ENCODE data around the gene ZNF296. TPM values are rescaled to one million over a fixed set of nuclear protein-coding genes. Genes with fewer than 3 reads are reported as not detected.

The ZNF296 gene
- total and polyA plus RNA-seq, 2 of the 13 experiments (the other 11 are each of a cell fraction or from before 2014, with no cell fraction given), result 0.26 to 0.62 TPM

GRCh38 chr19:45117167-45117594 lies 40.9 kb upstream of the ZNF296 start:
- BruUV-seq (replicated peaks), result no TSS peak
- FAIRE-seq, result no peak
- H4K20me1 ChIP-seq (ENCODE audit: insufficient read depth, low read length), result peaks cover 19% of the 10 kb centered on the region
- DNase-seq (ENCODE audit: low spot score), result no peak
- no peak overlapping the region for H3K4me2 ChIP-seq (ENCODE audit: low read depth, low read length)
- no peak for ATAC-seq
- no peak for TF ChIP-seq SNRNP70 (IDR thresholded peaks at IDR 0.05; ENCODE audit: low read depth, low read length)
- TF ChIP-seq ZBED4 (CRISPR knock-in tag; IDR thresholded peaks at IDR 0.05; ENCODE audit: borderline replicate concordance), result no peak
- no peak for TF ChIP-seq ZNF672 (CRISPR knock-in tag; IDR thresholded peaks at IDR 0.05)
- no peak for TF ChIP-seq ZNF460 (CRISPR knock-in tag; IDR thresholded peaks at IDR 0.05; ENCODE audit: borderline replicate concordance)
- H3K9ac ChIP-seq (ENCODE audit: insufficient read depth, low read depth, low read length), result no peak overlapping the region
- H3K4me1 ChIP-seq (ENCODE audit: insufficient read depth, low read length), result peaks cover 32% of the 10 kb centered on the region
- intact Hi-C loops (cut with micrococcal nuclease; ENCODE audit: unreplicated experiment) (no loop called here), in situ Hi-C loops (cut with HindIII; ENCODE audit: extremely low pct_ligation_motif_present, low pct_unique_long_range_greater_than_20kb) (no loop called here)
- no peak overlapping the region for H3K27ac ChIP-seq (ENCODE audit: extremely low read length, insufficient read depth, low read length)
- H3K4me3 ChIP-seq (replicated peaks in 1 of 3; ENCODE audit: insufficient read depth in 1 of 3, low read depth in 2 of 3, low read length in 3 of 3), result no peak overlapping the region
- peaks cover 0 to 2% of the 10 kb centered on the region in 2 experiments; a peak in 2 of 5 replicates for H3K36me3 ChIP-seq (replicated peaks in 1 of 2; ENCODE audit: control insufficient read depth in 1 of 2, insufficient read depth in 2 of 2, low read length in 2 of 2)
- peaks cover 78% of the 10 kb centered on the region for H3K79me2 ChIP-seq (ENCODE audit: insufficient read depth, low read length)
- POLR2A ChIA-PET, result interaction anchor here (1.6 kb wide), 1 partner anchor 8 kb away, joined by 4 read pairs; no protein-coding TSS in a partner anchor
- H2AFZ ChIP-seq (ENCODE audit: low read length), result no peak overlapping the region
- CTCF ChIA-PET (ENCODE audit: low intra/inter-chr PET ratio, low total read pairs), result no interaction called here
- WGBS (ENCODE audit: low lambda C conversion rate), result 92% methylated on average over 9 of the region's 16 CpGs
- no peaks in the 10 kb centered on the region for H3K27me3 ChIP-seq (ENCODE audit: control insufficient read depth in 1 of 2, insufficient read depth in 2 of 2, low read length in 2 of 2)
- H3K9me3 ChIP-seq (ENCODE audit: low read length), result no peaks in the 10 kb centered on the region
